Islet precursor cell (in vitro differentiated cells): ENCODE data around the gene GRID2.
"Not testable (repeated sequence)": the region's sequence is repeated elsewhere in the genome, so short reads cannot be mapped to it uniquely, and the experiment has no call there.

Source experiments
- DNase-seq: peaks from one replicate; pipeline ENCODE4 v3.0.0-alpha.2; 2018

The GRID2 gene

DNA sequence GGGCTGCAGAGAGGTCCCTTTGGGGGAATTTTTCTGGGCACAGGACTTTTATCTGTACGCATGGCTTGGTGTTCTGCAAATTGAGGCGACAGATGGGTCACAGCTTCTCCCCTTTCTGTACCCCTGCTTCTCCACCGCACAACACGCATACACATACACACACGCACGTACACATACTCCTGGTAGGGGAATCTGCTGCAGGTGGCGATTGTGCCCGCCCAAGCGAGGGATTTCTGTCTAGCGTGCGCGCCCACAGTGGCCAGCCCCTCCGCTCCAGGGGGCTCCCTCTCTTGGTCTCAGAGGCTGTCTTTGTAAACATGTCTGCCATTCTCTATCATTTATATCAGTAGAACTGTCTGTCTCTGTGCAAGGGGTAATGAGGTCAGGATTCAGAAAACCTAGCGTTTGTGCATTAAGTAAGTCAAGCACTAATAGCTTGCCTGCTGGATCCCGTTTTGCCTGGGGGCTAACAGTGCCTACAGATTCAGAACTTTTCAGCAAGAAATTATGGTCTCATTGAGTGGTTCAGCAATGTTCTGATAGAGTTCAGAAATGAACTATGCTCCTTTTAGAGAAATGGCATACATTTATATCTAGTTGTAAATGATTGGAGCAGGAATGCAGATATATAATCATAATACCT, 2.2 kb downstream of the GRID2 start:
- DNase-seq: peak; percentile 60

GRCh38 chr4:92307181-92307580, 3.4 kb downstream of the GRID2 start:
- no peak for DNase-seq

- DNase-seq: no peak
These were observed 4.1 kb downstream of the GRID2 start for GRCh38 chr4:92307866-92308265.

- no peak for DNase-seq
These were observed 13.3 kb downstream of the GRID2 start for GRCh38 chr4:92317047-92317446.

DNA sequence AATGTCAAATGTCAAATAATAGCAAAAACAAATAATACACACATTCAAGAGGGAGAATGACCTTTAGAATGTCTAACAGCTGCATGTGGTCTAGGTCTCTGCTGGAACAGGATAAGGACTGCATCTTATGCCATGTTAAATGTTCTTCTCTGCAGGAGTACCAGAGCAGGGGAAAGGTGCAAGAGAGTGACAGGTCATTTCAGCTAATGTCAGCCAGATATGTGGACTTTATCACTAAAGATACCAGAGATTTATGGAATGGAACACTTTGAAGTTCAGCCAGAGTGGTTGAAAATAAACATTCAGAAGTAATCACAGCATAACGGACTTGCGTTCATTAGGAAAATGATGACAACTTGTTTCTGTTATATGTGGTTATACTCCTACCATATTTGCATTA, 24.3 kb downstream of the GRID2 start:
- no peak for DNase-seq

DNA sequence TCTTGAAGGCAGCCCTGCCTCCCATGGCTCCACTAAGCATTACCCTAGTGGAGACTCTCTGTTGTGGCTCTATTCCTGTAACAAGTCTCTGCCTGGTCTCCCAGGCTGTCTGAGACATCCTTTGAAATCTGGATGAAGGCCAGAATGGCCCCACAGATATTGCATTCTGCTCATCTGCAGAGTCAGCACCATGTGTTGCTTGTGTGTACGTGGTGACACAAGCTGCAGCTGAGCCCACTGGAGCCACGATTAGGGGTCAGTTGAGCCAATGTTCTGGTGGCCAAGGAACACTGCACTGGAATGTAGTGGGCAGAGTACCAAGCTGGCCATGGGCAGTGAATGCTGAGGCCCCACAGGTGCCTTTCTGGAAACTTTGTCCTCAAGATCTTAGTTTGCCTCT, 29.2 kb downstream of the GRID2 start:
- no peak for DNase-seq

- no peak for DNase-seq
These were observed 31.1 kb downstream of the GRID2 start for GRCh38 chr4:92334716-92335350.

GRCh38 chr4:92339676-92340075, 35.9 kb downstream of the GRID2 start:
- no peak for DNase-seq

DNA sequence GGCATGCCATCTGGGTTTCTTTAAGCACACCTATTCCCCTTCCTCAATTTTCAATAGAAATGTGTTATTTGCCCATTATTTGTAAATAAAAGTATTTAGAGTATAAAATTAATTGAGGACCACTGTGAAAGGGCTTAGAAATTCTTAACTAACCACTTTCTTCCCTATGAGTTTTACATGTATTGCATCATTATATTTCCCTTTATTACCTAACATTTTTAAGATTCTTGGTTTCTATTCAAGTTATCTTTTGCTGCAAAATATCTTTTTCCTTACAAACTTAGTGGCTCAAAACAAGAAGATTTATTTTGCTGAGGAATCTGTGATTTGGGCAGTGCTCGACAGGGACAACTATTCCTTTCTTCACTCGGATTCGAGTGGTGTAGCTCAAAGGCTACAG, 40.5 kb downstream of the GRID2 start:
- DNase-seq: no peak

DNA sequence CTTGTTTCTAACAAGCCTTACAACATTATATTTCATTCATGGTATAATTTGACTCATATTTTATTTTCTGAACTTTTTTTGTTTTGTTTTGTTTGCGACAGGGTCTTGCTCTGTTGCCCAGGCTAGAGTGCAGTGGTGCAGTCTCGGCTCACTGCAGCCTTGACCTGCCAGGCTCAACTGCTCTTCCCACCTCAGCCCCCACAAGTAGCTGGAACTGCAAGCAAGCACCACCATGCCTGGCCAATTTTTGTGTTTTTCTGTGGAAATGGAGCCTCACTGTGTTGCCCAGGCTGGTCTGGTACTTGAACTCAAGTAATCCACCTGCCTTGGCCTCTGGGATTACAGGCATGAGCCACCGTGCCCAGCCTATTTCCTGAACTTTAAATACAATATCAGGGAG, 42.5 kb downstream of the GRID2 start:
- no peak for DNase-seq

DNA sequence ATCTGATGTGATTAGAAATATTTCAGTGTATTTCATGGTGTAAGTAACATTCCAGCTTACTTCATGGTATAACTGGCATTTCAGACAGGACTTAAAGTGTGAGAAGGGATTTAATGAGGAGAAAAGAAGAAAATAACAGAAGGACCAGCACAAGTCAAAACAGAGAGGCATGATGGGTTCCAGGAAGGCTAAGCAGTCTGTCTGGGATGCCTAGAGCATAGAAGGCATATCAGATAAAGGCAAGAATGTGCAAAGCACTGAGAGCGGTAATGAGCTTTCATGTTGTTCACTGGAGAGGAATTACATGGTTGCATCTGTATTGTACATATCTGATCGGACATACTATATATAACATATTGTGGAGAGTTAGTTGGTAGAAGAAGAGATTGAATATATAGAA, 54.2 kb downstream of the GRID2 start:
- DNase-seq: peak; percentile 52

DNA sequence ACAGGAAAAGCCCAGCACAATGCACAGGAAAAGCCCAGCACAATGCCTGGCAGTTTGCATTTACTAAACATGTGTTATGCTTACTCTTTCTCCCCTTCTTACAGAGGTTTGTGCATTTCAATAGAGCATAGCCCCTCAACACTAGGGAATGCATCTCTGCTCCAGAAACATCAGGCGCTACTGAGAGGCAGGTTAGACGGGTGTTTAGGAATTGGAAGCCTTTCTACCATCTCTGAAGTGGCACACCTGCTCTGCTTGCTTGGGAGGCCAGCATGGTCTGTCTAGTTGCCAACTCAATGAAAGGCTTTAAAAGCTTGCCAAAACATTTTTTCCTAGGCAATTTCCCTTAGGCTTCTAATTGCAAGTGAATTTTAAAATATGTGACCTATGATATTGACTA, 55.7 kb downstream of the GRID2 start:
- DNase-seq: no peak

- no peak for DNase-seq
These were observed 58.3 kb downstream of the GRID2 start for GRCh38 chr4:92362028-92362427.

- no peak for DNase-seq
These were observed 64.9 kb downstream of the GRID2 start for GRCh38 chr4:92368653-92369052.

DNA sequence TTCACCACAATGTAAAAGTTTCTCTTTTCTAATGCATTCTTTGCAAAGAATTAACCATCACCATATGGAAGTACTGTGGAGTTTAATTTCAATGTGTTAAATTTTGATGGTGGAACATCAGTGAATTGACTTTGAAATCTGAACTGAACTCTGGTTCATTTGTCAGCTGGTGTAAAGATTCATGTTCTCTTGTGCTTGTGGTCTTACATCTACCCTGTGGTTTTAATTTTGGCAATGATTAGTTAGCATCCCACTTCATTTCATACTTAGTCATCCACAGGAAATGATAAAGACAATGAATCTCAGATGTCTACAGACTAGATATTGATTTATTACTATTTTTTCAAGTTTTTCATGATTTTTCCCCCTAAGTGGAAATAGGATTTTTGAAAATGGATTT, 77.8 kb downstream of the GRID2 start:
- DNase-seq: no peak

- DNase-seq: no peak
These were observed 78.4 kb downstream of the GRID2 start for GRCh38 chr4:92382128-92382527.

DNA sequence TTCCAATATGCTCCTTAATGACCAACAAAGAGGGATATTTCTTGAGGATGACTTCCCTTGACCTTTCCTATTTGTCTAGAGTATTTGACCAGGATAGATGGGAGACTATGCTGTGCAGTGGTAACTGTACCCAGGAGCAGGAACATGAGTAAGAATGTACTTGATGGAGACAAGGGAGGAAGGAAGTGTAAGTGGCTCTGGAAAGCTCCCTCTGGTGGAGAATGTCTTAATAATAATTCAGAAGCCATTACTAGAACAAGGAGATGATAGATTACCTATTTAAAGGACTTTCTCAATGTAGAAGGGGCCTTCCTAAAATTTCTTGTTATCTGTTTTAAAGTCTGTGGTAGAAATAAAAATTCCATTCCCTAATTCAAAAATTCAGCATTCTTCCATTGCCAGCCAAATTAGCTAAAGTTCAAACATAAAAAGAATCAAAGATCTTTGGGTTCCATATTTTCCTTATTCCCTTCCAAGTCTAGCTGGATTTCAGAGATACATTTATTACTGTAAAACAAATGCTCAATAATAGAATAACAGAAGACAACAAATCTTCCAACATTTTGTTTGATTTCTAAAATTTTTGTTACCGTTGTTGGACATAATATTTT, 83.8 kb downstream of the GRID2 start:
- no peak for DNase-seq

DNA sequence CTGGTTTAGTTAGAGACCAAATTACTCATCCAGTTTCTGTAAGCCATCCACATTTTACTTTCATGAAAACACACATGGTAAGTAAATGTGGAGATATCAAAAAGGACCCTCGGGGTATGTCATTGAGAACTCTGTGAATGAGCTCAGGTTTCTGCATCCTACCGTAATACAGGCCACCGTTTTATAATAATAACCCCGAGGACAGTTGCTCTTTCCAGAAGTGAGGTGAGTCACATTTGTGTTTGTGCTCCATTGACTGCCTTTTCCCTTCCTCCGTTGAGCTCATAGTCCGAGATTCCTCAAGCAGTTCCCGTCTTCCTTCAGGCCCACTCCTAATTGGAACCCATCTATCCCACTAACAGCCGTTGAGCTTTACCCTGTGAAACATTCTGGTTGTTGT, 95.3 kb downstream of the GRID2 start:
- DNase-seq: no peak

GRCh38 chr4:92403525-92403924, 99.8 kb downstream of the GRID2 start:
- DNase-seq: not testable (repeated sequence)

DNA sequence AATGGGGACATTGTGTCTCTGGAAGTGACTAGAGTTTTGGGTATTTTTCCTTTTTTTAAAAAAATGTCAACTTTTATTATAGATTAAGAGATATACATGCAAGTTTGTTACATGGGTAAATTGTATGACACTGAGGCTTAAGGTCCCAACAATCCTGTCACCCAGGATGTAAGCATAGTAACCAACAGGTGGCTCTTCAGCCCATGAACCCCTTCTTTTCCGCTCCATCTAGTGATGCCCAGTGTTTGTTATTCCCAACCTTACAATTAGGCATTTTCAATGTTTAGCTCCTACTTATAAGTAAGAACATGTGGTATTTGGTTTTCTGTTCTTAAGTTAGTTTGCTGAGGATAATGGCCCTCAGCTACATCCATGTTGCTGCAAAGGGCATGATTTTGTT, 102.7 kb downstream of the GRID2 start:
- DNase-seq: no peak

DNA sequence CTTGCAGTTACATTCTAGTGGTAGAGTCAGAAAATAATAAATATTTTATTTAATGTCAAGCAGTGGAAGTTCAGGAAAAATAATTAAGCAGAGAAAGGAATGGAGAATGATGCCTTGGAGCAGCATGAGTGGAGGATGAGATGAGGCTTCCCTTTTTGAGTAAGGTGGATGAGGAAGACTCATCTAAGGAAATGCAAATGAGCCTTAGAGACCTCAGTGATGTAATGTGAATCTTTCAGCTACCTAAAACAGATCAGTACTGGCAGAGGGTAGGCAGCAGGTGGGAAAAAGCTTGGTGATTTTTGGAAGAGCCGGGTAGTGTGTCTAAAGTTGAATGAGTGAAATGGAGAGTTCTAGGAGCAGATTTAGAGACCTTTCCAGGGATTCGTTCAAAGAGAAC, 118.2 kb downstream of the GRID2 start:
- DNase-seq: no peak

- DNase-seq: peak; percentile 48
These were observed 129.5 kb downstream of the GRID2 start for GRCh38 chr4:92433272-92433758.

- not testable (repeated sequence) for DNase-seq
These were observed 135.0 kb downstream of the GRID2 start for GRCh38 chr4:92438722-92439121.

DNA sequence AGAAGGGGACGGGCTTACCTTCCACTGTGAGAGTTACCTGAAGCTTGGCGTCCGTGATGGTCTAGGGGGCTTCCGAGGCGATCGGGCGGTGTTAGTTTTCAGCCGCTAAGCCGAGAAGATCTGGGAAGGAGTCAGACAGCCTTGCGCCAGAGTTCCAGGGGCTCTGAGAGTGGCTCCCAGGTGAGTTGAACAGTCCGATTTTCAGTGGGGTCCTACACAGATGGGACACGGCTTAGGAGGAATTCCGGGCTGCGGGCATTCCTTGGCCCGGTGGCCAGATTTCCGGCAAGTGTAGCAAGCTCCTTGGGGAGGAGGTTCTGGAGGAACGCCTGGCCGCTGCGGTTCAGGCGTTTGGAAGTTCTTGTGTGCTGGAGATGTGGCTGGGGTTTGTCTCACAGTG, 138.4 kb downstream of the GRID2 start:
- peak; percentile 65 for DNase-seq
